MCF 10A (cell line): ENCODE results near the gene PPFIA1. TPM values are rescaled to one million over a fixed set of nuclear protein-coding genes. Genes with fewer than 3 reads are reported as not detected.

ENCODE experiments used
- BruUV-seq: library from RNA; stranded (reverse); fragments of 400-500 nt; replicated peaks from 2 replicates; lab custom pipeline; 2021; lab: Mats Ljungman, UMichigan
- CTCF ChIA-PET: fragments of 300-600 bp; sonication (Branson Sonifier 250); formaldehyde crosslinking; extraction: SDS; loops from one replicate; lab custom pipeline; 2021; ENCODE audit warnings: antibody characterized with exemption, inconsistent platforms; lab: Yijun Ruan, JAX
- POLR2A ChIA-PET: fragments of 300-600, 350-650 bp; sonication (Branson Sonifier 250); formaldehyde crosslinking; extraction: SDS; loops from one replicate; lab custom pipeline; 2020; ENCODE audit warnings: antibody characterized with exemption, inconsistent platforms; lab: Yijun Ruan, JAX
- DNase-seq: peaks from one replicate; pipeline ENCODE4 v3.0.0-alpha.2; 2018; ENCODE audit not compliant: unreplicated experiment
- H3K27ac Mint-ChIP-seq: one replicate; pipeline ENCODE4 v1.8.0; 2022; ENCODE audit warnings: mild to moderate bottlenecking, low read depth, mixed read lengths; ENCODE audit not compliant: unreplicated experiment
- H3K27me3 Mint-ChIP-seq: one replicate; pipeline ENCODE4 v1.8.0; 2022; ENCODE audit warnings: mixed read lengths; ENCODE audit not compliant: insufficient read depth, unreplicated experiment
- H3K36me3 Mint-ChIP-seq: one replicate; pipeline ENCODE4 v1.8.0; 2022; ENCODE audit warnings: mild to moderate bottlenecking, moderate library complexity, mixed read lengths; ENCODE audit not compliant: insufficient read depth, unreplicated experiment
- H3K4me1 Mint-ChIP-seq: one replicate; pipeline ENCODE4 v1.8.0; 2022; ENCODE audit warnings: mixed read lengths; ENCODE audit not compliant: insufficient read depth, unreplicated experiment
- H3K4me3 Mint-ChIP-seq: one replicate; pipeline ENCODE4 v1.8.0; 2022; ENCODE audit warnings: mild to moderate bottlenecking, moderate library complexity, mixed read lengths; ENCODE audit not compliant: unreplicated experiment
- H3K9me3 Mint-ChIP-seq: one replicate; pipeline ENCODE4 v1.8.0; 2022; ENCODE audit warnings: mixed read lengths; ENCODE audit not compliant: unreplicated experiment
- CTCF ChIP-seq: fragments of 200-600 bp; IDR thresholded peaks from one replicate; pipeline ENCODE4 v1.8.0; 2022; ENCODE audit warnings: antibody characterized with exemption, mild to moderate bottlenecking; ENCODE audit not compliant: unreplicated experiment
- intact Hi-C: fragments of 100-400 bp; cut with micrococcal nuclease; formaldehyde crosslinking; loops from 2 replicates; pipeline ENCODE4 v1.14.1; 2022
- total RNA-seq: library from RNA; stranded (reverse); gene quantifications from 2 replicates; pipeline ENCODE4 v1.2.3, GENCODE V29; 2022

Gene PPFIA1
- total RNA-seq, 1 experiment from 2014 or later, result 78.8 TPM

GRCh38 chr11:70282012-70282411, 11.5 kb downstream of the PPFIA1 start:
- TF ChIP-seq CTCF, result no peak
- ChIA-PET POLR2A (interaction anchor here (1.0 kb wide), 1 partner anchor 10 kb away, joined by 4 read pairs; no protein-coding TSS in a partner anchor), CTCF (interaction anchor here (0.6 kb wide), 1 partner anchor 54 kb away, joined by 3 read pairs; no protein-coding TSS in a partner anchor)
- no peak for DNase-seq
- Mint-ChIP-seq H3K36me3 (peaks cover 72% of the 10 kb centered on the region), H3K4me1 (no peaks in the 10 kb centered on the region), H3K27ac (no peak overlapping the region), H3K27me3 (no peaks in the 10 kb centered on the region), H3K4me3 (no peak overlapping the region), H3K9me3 (no peaks in the 10 kb centered on the region)
- intact Hi-C loops, result no loop called here
- BruUV-seq, result no TSS peak

- no TSS peak for BruUV-seq
- Mint-ChIP-seq H3K27me3 (no peaks in the 10 kb centered on the region), H3K9me3 (no peaks in the 10 kb centered on the region), H3K36me3 (peaks cover 75% of the 10 kb centered on the region), H3K27ac (no peak overlapping the region), H3K4me3 (no peak overlapping the region), H3K4me1 (no peaks in the 10 kb centered on the region)
- TF ChIP-seq CTCF, result no peak
- DNase-seq, result no peak
- ChIA-PET CTCF (no interaction called here), POLR2A (interaction anchor here (1.4 kb wide), 1 partner anchor 34 kb away, joined by 3 read pairs; no protein-coding TSS in a partner anchor)
- intact Hi-C loops, result no loop called here
Observed at GRCh38 chr11:70288721-70289120, 18.2 kb downstream of the PPFIA1 start.

- no peaks in the 10 kb centered on the region for H3K27me3 Mint-ChIP-seq
Observed at GRCh38 chr11:70289582-70289981, 19.1 kb downstream of the PPFIA1 start.

More at GRCh38 chr11:70289582-70289981, 19.1 kb downstream of the PPFIA1 start:
- H3K27ac Mint-ChIP-seq, result no peak overlapping the region
- DNase-seq, result no peak
- no TSS peak for BruUV-seq
- no peaks in the 10 kb centered on the region for H3K4me1 Mint-ChIP-seq
- TF ChIP-seq CTCF, result no peak
- no peak overlapping the region for H3K4me3 Mint-ChIP-seq
- H3K36me3 Mint-ChIP-seq, result peaks cover 73% of the 10 kb centered on the region
- intact Hi-C loops, result no loop called here
- H3K9me3 Mint-ChIP-seq, result no peaks in the 10 kb centered on the region
- ChIA-PET CTCF (interaction anchor here (1.3 kb wide), 1 partner anchor 42 kb away, joined by 3 read pairs; no protein-coding TSS in a partner anchor), POLR2A (no interaction called here)
